NOMO-1 treated with DMSO at 0.1 percent for 48 hours (cell line): ENCODE data around the gene SCD5.

Experiments
- DNase-seq: peaks from one replicate; lab custom pipeline; 2025; ENCODE audit not compliant: unreplicated experiment; lab: John Stamatoyannopoulos, UW

SCD5 gene

DNA sequence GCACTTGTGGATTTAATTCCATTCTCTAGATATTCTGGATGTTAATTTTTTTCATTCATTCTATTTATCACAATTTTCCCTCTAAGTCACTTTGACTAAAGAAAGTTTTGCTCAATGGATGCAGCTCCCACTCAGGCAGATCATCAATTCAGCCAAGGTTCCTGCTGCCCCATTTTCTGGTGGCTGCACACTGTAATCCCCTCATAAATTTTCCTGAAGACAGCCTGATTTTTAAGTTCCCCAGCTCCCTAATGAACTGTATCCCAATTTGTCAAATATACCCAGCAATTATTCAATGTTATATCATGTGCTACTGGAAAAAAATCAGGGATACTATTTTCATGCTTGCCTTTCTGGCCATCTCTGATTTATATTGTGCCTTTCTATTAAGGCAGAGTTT is 61.2 kb downstream of the SCD5 start:
- DNase-seq, result no peak

DNA sequence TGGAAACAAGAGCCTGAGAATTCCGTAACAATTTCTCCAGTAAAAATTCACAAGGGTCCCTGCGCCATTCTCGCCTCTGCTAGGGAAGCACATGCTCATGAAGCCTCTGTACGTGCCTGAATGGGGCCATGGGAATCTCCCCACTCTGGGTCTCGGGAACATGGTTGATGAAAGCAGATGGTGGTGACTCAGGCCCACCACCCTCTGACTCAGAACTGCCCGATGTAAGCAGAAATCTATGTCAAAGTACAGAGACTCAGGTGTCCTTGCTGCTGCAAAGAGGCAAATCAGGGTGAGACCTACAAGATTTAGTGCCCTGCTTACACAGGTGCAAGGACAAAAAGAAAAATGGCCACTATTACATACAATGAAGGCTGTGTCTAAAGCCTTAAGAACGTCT is 65.0 kb downstream of the SCD5 start:
- no peak for DNase-seq

DNA sequence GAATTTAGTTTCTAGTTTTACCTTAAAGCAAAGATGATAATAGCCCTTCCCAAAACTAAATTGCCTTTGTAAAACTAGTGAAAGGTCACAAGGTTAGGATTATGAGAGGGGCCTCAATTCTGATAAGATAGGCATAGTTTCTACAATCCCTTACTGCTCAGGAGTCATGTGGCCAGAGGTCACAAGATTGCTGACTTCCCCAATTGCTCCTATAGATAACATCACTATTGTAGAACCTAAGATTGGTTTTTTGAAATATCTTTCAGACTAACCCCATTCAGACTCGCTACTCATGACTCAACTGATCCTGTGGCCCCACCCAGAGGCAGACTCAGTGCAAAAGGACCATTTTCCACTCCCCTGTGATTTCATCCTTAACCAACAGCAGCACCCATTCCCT is 70.3 kb downstream of the SCD5 start:
- no peak for DNase-seq

DNA sequence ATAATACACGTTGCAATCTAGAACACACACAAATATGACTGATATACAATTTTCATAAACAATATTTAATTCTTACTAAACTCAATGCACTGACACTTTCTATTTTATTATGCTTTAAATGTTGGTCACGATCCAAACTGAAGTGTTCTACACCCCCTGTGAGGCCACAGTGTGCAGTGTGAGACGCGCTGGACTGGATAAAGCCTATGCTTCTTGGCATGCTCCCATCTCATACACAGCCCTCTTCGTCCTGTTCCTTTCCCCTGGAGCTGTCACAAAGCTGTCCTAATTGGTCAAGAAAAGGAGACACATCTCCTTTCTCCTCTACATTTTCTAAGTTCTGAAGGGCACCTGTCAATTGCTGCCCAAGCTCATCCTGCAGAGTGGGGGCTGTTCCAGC is 72.0 kb downstream of the SCD5 start:
- DNase-seq, result no peak

DNA sequence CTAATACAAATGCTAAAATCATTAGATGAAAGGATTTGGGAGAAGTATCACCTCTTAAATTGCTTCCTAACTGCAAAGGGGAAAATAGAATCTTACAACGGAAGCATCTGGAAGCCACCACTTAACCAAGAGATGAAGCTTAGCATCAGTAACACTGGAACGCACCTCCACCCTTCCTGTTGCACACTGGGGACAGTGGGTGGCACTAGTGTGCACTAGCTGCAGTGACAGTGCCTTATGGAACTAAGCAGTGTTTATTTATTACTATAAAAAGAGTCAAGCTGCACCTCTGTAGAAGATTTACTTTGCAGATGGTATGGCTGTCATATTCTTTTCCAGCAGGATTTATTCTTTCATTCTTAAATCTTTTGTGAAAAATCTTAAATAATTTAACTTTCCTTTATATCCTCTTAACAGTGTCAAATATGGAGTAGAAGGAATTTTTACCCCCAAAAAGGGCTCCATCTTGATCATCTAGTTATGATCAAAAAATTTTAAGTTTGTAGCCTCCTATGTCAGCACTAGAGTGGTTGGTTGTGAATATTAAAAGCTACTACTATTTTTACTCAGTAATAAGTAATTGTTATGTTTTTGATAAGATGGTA is 76.7 kb downstream of the SCD5 start:
- DNase-seq, result peak; percentile 15

DNA sequence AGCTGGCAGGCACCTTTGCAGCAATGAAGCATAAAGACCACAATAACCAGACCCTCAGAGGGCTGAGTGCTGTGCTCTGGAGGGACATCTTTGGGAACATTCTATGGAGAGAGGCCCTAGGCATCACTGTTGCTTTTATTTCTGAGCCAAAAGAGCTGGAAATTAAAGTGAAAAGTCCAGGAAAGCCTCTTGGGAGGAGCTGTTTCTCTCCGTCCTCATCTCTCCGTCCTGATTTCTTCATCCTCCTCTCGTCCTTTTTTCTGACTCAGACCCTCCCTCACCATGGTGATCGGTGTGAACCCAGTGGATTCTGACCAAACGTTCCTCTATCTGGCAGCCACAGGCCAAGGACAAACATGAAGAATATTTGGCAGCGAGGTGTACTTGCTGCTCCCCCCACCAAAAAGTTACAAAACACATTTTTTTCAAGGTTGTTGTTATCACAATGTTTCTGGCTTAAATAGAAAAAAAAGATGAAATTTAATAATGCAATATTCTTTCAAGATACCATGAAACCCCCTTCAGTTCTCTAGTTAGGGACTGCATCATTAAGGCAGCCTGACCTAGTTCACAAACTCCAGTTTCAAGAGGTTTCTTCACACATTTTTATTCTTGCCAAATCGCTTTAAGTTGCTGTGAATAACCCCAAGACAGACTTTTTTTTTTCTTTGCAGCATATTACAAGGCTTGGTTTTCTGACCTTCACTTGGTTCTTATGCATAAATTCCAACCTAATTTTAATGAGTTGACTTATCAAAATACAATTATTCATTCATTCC is 80.2 kb downstream of the SCD5 start:
- DNase-seq, result no peak

DNA sequence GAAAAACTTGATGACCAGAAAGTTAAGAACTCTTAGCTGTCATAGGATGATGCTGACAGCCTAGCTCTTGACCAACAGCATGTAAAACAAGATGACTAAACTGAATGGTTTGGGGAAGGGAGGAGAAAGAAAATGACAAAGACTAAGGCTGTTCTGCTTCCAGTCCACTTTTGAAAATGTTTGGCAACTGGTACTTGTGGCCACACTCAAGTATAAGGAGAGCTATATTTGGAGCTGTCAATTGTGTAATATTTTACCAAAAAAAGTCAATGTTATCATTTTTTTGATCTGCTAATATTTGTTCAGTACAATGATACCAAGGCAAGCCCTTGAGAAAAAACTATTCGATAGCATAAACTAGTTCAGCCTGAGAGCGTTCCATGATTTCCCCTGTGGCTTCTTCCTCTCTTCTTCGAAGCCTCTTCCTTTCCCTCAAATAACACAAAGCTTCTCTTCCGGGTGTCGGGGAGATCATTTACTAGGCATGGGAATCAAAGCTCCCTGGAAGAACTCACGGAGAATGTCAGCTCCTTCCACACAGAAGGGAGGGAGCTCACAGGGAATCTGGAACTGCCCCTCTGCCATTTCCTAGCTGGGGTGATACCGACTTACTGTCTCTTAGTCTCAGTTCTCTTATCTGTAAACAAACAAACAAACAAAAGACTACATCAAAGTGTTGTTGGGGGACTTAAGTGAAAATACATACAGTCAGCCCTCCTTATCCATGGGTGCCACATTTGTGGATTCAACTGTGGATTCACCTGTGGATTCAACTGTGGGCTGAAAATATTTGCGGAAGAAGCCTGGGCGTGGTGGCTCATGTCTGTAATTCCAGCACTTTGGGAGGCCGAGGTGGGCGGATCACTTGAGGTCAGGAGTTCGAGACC is 82.6 kb downstream of the SCD5 start:
- DNase-seq, result peak; percentile 35

DNA sequence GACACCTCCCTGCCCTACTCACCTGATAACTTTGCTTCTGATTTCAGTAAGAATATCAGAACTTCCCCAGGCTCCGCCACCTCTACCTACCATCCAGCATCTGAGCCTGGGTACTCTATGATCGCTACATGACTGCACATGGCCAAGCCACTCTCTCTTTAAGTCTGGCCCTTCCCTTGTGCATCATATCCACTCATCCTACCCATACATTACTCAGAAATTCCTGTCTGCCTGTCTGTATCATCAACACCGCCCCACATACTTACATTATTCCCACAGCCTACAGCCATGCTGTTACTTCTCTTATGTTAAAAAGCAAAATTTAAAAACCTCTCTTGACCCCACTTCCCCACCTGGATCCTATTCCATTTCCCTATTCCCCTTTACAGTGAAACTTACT is 84.7 kb downstream of the SCD5 start:
- DNase-seq, result no peak

DNA sequence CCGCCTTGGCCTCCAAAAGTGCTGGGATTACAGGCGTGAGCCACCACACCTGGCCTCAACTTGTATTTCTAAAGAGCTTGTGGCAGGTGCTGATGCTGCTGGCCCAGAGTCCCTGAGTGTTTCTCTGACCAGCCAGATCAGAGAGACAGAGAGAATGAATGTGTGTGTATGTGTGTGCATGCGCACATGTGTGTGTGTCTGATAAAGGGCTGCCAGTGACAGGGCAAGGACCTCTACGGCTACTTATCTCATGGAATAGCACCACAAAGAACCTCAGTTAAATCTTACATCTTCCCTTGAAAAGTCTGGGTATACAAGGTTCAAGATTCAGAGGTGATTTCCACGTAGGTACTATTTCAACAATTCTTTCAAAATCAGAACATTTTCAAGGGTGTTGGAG is 86.0 kb downstream of the SCD5 start:
- no peak for DNase-seq

DNA sequence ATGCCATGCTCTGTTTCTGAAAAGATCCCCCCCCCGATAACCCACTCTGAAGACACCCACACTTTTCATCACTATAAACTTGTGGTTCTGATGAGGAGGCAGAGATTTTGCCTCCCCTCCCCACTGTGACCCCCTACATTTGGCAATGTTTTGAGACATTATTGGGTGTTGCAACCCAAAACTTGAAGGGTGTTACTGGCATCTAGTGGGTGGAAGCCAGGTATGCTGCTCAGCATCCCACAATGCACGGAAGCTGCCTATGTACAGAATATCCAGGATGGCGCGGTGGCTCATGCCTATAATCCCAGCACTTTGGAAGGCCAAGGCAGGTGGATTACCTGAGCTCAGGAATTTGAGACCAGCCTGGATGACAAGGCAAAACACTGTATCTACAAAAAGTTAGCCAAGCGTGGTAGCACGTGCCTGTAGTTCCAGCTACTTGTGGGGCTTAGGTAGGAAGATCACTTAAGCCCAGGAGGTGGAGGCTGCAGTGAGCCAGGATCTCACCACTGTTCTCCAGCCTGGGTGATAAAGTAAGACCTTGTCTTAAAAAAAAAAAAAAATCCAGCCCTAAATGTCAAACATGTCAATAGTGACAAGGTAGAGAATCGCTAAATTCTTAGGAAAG is 87.3 kb downstream of the SCD5 start:
- no peak for DNase-seq

DNA sequence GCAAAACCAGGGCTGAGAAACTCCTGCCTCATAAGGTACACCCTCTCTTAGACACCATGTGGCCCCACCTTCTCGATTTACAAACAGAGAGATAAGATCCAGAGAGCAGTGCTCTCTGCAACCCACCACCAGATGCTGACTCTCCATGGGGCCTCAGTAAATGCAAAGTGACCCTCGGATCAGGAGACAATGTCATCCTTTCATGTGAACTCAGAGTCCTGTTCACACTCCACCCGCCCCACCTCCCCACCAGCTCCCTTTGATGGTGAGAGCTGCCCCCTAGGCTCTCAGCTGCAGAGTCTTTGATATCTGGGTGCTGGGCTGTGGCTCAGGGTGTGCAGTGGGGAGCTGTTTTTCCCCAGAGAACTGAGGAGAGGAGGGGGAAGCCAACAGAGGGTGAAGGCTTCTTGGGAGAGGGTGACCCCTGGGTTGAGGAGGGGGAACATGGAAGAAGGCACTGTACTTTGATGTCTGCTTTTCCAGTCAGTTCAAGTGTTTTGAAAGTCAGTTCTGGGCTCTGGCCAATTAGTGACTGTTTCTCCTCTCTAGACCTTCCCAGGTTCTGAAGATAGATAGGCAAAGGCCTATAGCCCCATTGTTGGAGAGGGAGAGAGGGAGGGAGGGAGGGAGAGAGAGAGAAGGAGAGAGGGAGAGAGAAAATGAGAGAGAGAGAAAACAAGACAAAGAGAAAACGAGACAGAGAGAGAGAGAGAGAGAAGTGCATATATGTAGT is 88.2 kb downstream of the SCD5 start:
- DNase-seq, result no peak

DNA sequence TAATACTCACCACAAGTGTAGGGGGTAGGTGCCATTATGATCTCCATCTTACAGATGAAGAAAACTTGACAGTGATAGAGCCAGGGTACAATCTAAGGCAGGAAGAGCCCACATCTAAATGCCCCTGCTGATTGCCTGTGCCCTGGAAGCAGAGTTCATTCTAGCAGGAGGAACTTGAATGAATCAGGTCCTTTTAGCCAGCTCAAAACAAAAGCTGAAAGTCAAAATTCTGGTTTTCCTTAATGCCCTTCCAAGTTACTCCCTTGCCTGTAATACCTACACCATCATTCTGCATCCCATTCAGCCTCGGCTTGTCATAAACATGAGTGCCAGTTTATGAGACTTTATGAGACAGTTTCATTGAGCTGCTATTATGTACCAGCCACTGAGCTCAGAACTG is 89.6 kb downstream of the SCD5 start:
- DNase-seq, result no peak

DNA sequence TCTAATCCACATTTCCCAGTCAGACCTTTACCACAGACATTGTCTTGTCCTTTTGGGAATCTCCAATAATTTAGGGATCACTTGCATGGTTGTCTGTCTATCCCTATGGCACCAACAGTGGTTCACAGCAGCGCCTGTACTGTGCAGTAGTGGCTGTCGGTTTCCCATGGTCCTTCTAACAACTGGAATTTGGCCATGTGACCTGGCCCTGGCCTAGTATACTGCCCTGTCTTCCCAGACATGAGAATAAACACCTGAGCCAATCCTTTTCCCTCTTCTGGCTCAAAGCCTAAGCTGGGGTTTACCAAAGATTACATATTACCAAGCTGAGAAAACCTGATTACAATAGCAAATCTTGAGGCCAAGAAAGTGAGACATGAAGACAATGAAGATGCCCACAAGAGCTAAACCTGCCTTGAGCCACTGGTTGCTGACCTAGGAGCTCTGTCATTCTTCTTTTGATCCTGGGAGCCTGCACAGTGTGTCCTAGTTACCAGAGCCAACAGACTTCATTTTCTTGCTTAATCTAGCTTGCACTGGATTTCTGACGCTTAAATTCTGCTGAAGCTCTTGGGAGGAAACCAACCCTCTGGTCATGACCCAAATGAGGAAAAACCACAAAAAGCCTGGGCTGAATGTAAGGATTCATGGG is 92.1 kb downstream of the SCD5 start:
- no peak for DNase-seq

DNA sequence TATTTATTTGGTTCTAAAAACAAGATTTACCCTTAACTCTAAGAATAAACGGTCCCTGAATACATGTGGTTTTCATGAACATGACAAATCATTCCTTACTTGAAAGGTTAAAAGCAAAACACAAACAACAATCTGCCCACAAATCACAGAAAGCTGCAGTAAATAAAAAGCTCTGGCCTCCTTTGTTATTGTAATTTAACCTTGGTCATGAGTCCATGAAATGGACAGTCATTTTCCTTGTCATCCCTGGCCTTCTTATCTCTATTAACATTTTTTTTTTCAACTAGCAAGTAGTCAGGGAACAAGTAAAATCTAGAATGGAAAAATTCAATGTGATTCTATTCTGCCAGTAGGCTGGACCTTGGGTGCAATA is 92.7 kb downstream of the SCD5 start:
- DNase-seq, result no peak

DNA sequence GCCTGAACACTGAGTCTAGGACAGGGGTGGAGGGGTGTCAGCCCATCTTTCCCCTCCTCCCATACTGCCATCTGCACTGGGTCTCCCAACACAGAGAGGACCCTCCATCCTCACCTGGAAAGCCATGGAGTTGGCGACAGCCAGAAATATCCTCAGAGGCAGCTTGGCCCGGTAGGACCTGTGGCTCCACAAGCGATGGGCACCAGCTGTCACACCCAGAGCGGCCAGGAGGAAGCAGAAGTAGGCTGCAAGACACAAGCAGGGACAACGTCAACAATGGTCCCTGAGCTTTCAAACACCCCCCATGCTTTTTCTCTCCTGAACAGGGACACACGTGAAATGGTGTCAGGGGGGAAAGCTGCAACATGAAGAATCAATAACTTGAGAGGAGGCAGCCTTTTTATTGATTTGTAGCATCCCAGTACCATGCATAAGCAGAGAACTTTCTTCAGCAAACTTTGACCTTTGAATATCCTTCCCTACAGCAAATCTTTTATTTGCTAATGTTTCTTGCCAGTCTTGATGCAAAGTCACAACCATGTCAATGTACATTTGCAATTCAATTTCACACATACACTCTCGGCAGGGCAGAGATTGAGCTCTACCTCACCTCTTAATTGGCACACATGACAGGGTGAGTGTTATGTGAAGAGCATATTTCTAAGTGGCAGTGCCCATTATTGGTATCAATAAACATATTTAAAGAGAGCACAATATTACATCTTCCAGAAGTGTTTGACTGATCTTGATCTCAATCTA is 93.2 kb downstream of the SCD5 start:
- no peak for DNase-seq

DNA sequence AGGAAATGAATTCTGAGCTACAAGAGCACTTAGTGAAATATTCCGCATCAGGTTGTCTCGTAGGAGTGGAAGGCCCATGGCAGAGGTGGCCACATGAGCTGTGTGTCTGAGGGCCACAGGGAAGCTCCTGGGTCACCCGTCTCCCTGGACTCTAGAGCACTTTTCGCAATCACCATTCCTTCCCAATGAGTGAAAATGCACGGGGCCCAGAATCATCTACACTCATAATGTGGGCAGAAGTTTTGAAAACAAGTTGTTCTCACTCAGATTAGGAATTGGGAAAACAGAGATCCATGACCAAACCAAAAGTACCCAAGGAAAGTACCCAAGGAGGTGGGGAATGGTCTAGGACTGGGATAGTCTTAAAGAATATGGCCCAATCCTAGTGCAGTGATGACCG is 94.4 kb downstream of the SCD5 start:
- no peak for DNase-seq

DNA sequence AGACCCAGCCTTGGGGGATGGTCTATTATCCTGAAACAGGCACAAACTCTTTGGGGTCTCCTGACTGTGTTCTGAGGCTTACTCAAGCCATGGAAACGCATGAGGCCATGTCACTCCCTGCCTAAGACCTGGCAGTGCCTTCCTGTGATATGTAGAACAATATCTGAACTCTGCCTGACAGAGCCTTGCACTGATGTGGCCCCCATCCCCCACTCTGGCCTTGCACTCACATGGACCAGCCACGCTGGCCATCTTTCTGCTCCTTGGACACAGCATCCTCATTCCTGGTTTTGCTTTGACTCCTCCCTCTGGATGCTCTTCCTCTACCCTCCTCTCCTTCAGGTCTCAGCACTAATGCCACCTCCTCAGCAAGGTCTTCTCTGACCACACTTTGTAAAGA is 100.2 kb downstream of the SCD5 start:
- no peak for DNase-seq

DNA sequence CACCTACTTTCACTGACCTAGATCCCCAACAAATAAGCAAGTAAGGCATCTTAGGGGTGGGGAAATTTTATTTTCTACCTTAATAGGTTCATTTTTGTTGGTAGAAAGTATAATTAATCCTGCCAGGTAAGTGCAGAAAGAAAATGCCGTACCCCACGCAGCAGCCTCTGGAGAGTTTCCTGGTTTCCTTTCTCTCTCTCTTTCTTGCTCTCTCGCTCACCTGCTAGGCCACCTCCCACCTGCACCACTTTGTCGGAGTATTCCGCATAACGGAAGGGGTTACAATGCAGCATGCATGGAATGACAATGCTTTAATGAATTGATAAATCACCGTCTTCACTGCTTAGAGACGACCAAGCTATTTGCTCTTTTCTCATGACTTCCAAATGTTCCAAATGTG is 101.0 kb downstream of the SCD5 start:
- no peak for DNase-seq

DNA sequence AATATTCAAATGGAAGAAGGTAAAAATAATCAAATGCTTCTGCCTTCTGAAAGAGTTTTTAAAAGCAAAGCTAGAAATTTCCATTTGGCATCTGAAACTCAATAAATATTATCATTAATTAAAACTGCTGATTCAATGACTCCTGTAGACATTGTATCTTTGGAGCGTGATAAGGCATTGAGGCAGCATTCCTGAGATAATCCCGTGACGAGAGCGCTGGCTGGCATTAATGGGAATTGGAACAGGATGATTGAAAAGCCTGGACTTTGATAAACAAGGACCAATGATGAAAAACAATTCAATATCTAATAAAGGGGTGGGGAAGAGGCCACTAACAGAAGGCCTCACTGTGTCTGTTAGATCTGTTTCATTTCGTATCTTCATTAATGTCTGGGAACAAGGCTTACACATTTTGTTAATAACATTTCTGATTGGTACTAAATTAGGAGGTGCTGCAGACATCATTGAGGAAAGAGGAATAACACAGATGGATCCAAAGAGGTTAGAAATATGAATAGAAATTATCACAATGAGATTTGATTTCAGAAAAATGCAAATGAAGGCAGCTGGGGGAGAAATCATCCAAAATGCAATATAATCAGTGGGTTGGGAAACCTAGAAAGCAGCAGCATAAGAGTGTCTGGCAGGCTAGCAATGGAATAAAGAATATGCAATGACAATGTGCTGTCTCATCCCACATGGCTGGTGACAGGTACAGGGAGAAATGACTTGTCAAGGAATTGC is 102.3 kb downstream of the SCD5 start:
- DNase-seq, result no peak
